K562 (cell line): ENCODE measurements around the gene TLDC2. TPM values are rescaled to one million over a fixed set of nuclear protein-coding genes. Genes with fewer than 3 reads are reported as not detected.

Source experiments
- ATAC-seq: fragments of 200-7000 bp; cut with Tn5 transposase; 3 replicates; pipeline ENCODE4 v1.9.1; 2020; ENCODE audit warnings: moderate library complexity
- BruUV-seq: library from RNA; stranded (reverse); fragments of 400-500 nt; replicated peaks from 2 replicates; lab custom pipeline; 2021; lab: Mats Ljungman, UMichigan
- CTCF ChIA-PET: fragments of 300-600 bp; formaldehyde crosslinking; extraction: SDS; loops from one replicate; lab custom pipeline; 2021; ENCODE audit warnings: low intra/inter-chr PET ratio; lab: Yijun Ruan, JAX
- POLR2A ChIA-PET: fragments of 300-600, 350-650 bp; sonication (Branson Sonifier 250); formaldehyde crosslinking; extraction: SDS; loops from one replicate; lab custom pipeline; 2021; ENCODE audit warnings: antibody characterized with exemption, inconsistent platforms; lab: Yijun Ruan, JAX
- DNase-seq, 4 experiments: peaks; one replicate each; pipeline versions ENCODE4 v3.0.0 to v3.0.0-alpha.2; 2011 to 2018; ENCODE audit warnings: low spot score in 3 of 4, mixed read lengths in 3 of 4; ENCODE audit errors: extremely low read depth in 1 of 4
- FAIRE-seq: peaks from 2 replicates; lab custom pipeline; 2011; peaks lifted over from hg19 to GRCh38; lab: Jason Lieb, UNC
- H2AFZ ChIP-seq: 2 replicates; pipeline ENCODE4 v1.6.0; 2011; ENCODE audit warnings: low read depth, low read length, control low read depth, inconsistent platforms
- H3K27ac ChIP-seq: fragments of 200-600 bp; 3 replicates; pipeline ENCODE4 v1.8.0; 2011; ENCODE audit warnings: low read depth, mild to moderate bottlenecking, control low read depth, inconsistent platforms, low read length, moderate library complexity, mixed read lengths; ENCODE audit errors: extremely low read depth
- H3K27me3 ChIP-seq, 2 experiments: fragments of 300-600 bp in 1 of 2; 2 replicates in 1 of 2; 3 replicates in 1 of 2; pipeline versions ENCODE4 v1.6.0 to v1.8.0; 2011; ENCODE audit warnings: inconsistent platforms in 2 of 2, low read length in 2 of 2, mild to moderate bottlenecking in 1 of 2, mixed read lengths in 1 of 2, moderate library complexity in 1 of 2; ENCODE audit not compliant: control insufficient read depth in 2 of 2, insufficient read depth in 2 of 2
- H3K36me3 ChIP-seq: fragments of 300-600 bp; 3 replicates; pipeline ENCODE4 v1.8.0; 2011; ENCODE audit warnings: mild to moderate bottlenecking, low read length, inconsistent platforms; ENCODE audit not compliant: control insufficient read depth, insufficient read depth
- H3K4me1 ChIP-seq, 2 experiments: fragments of 200-600 bp in 1 of 2; replicated peaks in 1 of 2; 2 replicates in 1 of 2; 3 replicates in 1 of 2; pipeline versions ENCODE4 v1.5.1 to v1.8.0; 2011; ENCODE audit warnings: inconsistent platforms in 2 of 2, low read length in 2 of 2, mild to moderate bottlenecking in 1 of 2, mixed read lengths in 1 of 2, moderate library complexity in 1 of 2; ENCODE audit not compliant: control insufficient read depth in 2 of 2, insufficient read depth in 2 of 2
- H3K4me2 ChIP-seq: 2 replicates; pipeline ENCODE4 v1.6.1; 2011; ENCODE audit warnings: low read length, control low read depth, inconsistent platforms, mixed read lengths; ENCODE audit not compliant: insufficient read depth
- H3K4me3 ChIP-seq: fragments of 200-600 bp; sonication (generic), shearing (Covaris generic); 2 replicates; pipeline ENCODE4 v1.5.1; 2016; ENCODE audit warnings: control low read depth, inconsistent platforms
- H3K79me2 ChIP-seq: fragments of 200-600 bp; 3 replicates; pipeline ENCODE4 v1.8.0; 2011; ENCODE audit warnings: low read length, inconsistent platforms; ENCODE audit not compliant: control insufficient read depth, insufficient read depth
- H3K9ac ChIP-seq, 2 experiments: 2 replicates each; pipeline versions ENCODE4 v1.6.0 to v1.6.1; 2011; ENCODE audit warnings: low read depth in 2 of 2, low read length in 2 of 2, control low read depth in 1 of 2, inconsistent platforms in 1 of 2, mild to moderate bottlenecking in 1 of 2, mixed read lengths in 1 of 2; ENCODE audit not compliant: insufficient read depth in 1 of 2
- H3K9me1 ChIP-seq: one replicate; pipeline ENCODE4 v1.6.0; 2011; ENCODE audit warnings: inconsistent platforms, mild to moderate bottlenecking, low read length, moderate library complexity; ENCODE audit not compliant: control insufficient read depth, insufficient read depth
- H3K9me3 ChIP-seq: replicated peaks from 2 replicates; pipeline ENCODE4 v1.5.1; 2011; ENCODE audit warnings: low read depth, low read length, inconsistent platforms; ENCODE audit not compliant: control insufficient read depth, insufficient read depth
- H4K20me1 ChIP-seq: replicated peaks from 2 replicates; pipeline ENCODE4 v1.6.1; 2011; ENCODE audit warnings: low read length, inconsistent platforms, mixed read lengths; ENCODE audit not compliant: control insufficient read depth, insufficient read depth
- BCOR ChIP-seq: fragments of 450-650 bp; IDR thresholded peaks from 2 replicates; pipeline ENCODE4 v1.6.1; 2016
- GMEB1 ChIP-seq: fragments of 250-450 bp; sonication (Bioruptor Pico); IDR thresholded peaks from 2 replicates; pipeline ENCODE4 v1.4.0; 2020; ENCODE audit warnings: mild to moderate bottlenecking
- MAX ChIP-seq: sonication (generic); formaldehyde crosslinking; IDR thresholded peaks from 2 replicates; pipeline ENCODE4 v1.9.0; 2022; ENCODE audit warnings: mild to moderate bottlenecking, missing genetic modification reagents
- POLR2G ChIP-seq: fragments of 200-400 bp; formaldehyde crosslinking; IDR thresholded peaks from 2 replicates; pipeline ENCODE4 v1.6.1; 2017; ENCODE audit warnings: low read depth, mild to moderate bottlenecking, antibody characterized with exemption, low read length, moderate library complexity
- RBM25 ChIP-seq: fragments of 200-400 bp; formaldehyde crosslinking; IDR thresholded peaks from 2 replicates; pipeline ENCODE4 v1.6.1; 2018; ENCODE audit warnings: low read length, low read depth, moderate library complexity; ENCODE audit not compliant: severe bottlenecking
- ZNF644 ChIP-seq: fragments of 200-800 bp; sonication (Bioruptor generic); IDR thresholded peaks from 2 replicates; pipeline ENCODE4 v1.6.1; 2016; ENCODE audit warnings: low read depth, missing genetic modification characterization, missing compliant biosample characterization
- WGBS: fragments of 100-300 bp; shearing (Covaris generic); methylation state at CpG from one replicate; pipeline ENCODE4 v1.1.6; 2016; ENCODE audit warnings: low coverage, mixed read lengths; ENCODE audit not compliant: insufficient coverage; ENCODE audit errors: missing lambda C conversion rate; 5-methylcytosine and 5-hydroxymethylcytosine counted together
- in situ Hi-C: fragments of 300-500 bp; cut with MboI; formaldehyde crosslinking; loops from 4 replicates; pipeline ENCODE4 v1.15.0; 2018; ENCODE audit warnings: inconsistent platforms, mixed read lengths
- intact Hi-C: fragments of 100-400 bp; cut with micrococcal nuclease; formaldehyde crosslinking; loops from 2 replicates; pipeline ENCODE4 v1.14.2; 2022
- polyA plus RNA-seq, 8 experiments: library from polyadenylated mRNA; depleted of rRNA in 4 of 8; stranded (reverse) in 5 of 8; unstranded in 3 of 8; fragments of >200 nt; fragmentation: Nextera tagmentation in 2 of 8; fragmentation: Illumina TruSeq in 1 of 8; extraction: Ambion mirVana in 2 of 8; extraction: Trizol in 1 of 8; gene quantifications; 2 replicates each; pipeline versions ENCODE4 v1.2.1 to v1.2.3, GENCODE V29; 2011 to 2014; ENCODE audit warnings: inconsistent platforms in 1 of 8, missing spikeins in 1 of 8
- total RNA-seq, 7 experiments: library from RNA; depleted of rRNA in 6 of 7; stranded (reverse); fragments of >200 nt in 6 of 7; fragmentation: Illumina TruSeq in 2 of 7; extraction: Trizol in 2 of 7; gene quantifications; 2 replicates each; pipeline versions ENCODE4 v1.2.1 to v1.2.3, GENCODE V29; 2011 to 2021; ENCODE audit warnings: low replicate concordance in 1 of 7

The TLDC2 gene
- total and polyA plus RNA-seq, 9 of the 15 experiments (the other 6 are each of a cell fraction or from before 2014, with no cell fraction given) = not detected

DNA sequence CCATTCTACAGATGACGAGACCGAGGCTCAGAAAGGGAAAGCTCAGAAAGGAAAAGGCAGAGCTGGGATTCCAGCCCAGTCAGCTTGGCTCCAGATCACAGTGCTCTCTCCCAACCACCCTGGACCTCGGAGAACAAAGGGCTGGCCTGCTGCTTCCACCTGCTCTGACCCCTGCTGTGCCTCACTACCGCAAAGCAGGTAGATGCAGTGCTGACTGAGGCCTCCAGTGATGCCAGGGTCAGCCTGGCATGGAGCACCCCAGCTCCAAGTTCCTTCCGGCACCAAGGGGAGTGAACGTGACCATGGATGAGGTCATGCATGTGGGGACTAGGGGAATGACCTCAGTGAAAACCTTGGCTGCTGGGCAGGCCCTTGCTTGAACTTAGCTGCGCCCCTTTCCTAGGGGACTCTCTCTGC, 20.7 kb upstream of the TLDC2 start:
- 90% methylated on average over 7 of the region's 7 CpGs for WGBS
- H3K4me3 ChIP-seq = no peak overlapping the region
- H4K20me1 ChIP-seq = 0 out of 2 replicates have a peak, but pooled peaks cover 15% of the 10 kb centered on the region
- in situ Hi-C loops = no loop called here
- H3K9me3 ChIP-seq = peaks cover 3% of the 10 kb centered on the region; the same call in 1 of the 2 replicates
- H3K79me2 ChIP-seq = peaks cover 90% of the 10 kb centered on the region
- ATAC-seq = no peak; the same call in 2 of the 3 replicates
- peak overlapping the region in 1 of 2 experiments; percentile 68; a peak in 2 of 4 replicates for H3K9ac ChIP-seq
- CTCF ChIA-PET = no interaction called here
- H3K27me3 ChIP-seq = no peaks in the 10 kb centered on the region
- no peak for DNase-seq
- H3K27ac ChIP-seq = no peak overlapping the region
- H3K4me1 ChIP-seq = peaks cover 18 to 26% of the 10 kb centered on the region in 2 experiments; a peak in 4 of 5 replicates
- POLR2A ChIA-PET = interaction anchor here (0.6 to 10.6 kb wide), 6 partner anchors 8 to 241 kb away, joined by 3 to 65 read pairs (median 4); partner anchors contain the start of gene RBL1
- BruUV-seq = no TSS peak
- H3K36me3 ChIP-seq = peaks cover 45% of the 10 kb centered on the region; the same call in 2 of the 3 replicates
- FAIRE-seq = no peak
- no peaks in the 10 kb centered on the region for H3K9me1 ChIP-seq
- no peak overlapping the region for H2AFZ ChIP-seq
- H3K4me2 ChIP-seq = no peak overlapping the region
- intact Hi-C loops = no loop called here
- TF ChIP-seq ZNF644 (tag) (no peak), RBM25 (peak; percentile 38), BCOR (peak; percentile 73), MAX (CRISPR knock-in tag) (no peak), GMEB1 (CRISPR knock-in tag) (no peak), POLR2G (peak; percentile 47; the same call in 1 of the 2 replicates)
